SK-N-SH treated with all-trans-retinoic acid at 6 μM for 48 hours (cell line): ENCODE results near the gene BRD3.
"Not testable (repeated sequence)": the region's sequence is repeated elsewhere in the genome, so short reads cannot be mapped to it uniquely, and the experiment has no call there.

Experiments
- ATAC-seq: fragments of 200-7000 bp; cut with Tn5 transposase; 3 replicates; pipeline ENCODE4 v1.9.1; 2020; ENCODE audit warnings: mild to moderate bottlenecking, moderate library complexity
- ARNTL ChIP-seq: fragments of 450-650 bp; formaldehyde crosslinking; IDR thresholded peaks from 2 replicates; pipeline ENCODE4 v1.5.0; 2020; ENCODE audit warnings: low read depth, mild to moderate bottlenecking, moderate library complexity, borderline replicate concordance
- BACH2 ChIP-seq: fragments of 250-450 bp; sonication (Bioruptor Pico); IDR thresholded peaks from 2 replicates; pipeline ENCODE4 v1.9.0; 2021; ENCODE audit warnings: mild to moderate bottlenecking, borderline replicate concordance
- CSDC2 ChIP-seq: fragments of 250-450 bp; sonication (Bioruptor Pico); IDR thresholded peaks from 2 replicates; pipeline ENCODE4 v1.5.0; 2020; ENCODE audit warnings: mild to moderate bottlenecking, moderate library complexity
- ESRRG ChIP-seq: fragments of 250-450 bp; sonication (Bioruptor Pico); IDR thresholded peaks from 2 replicates; pipeline ENCODE4 v1.6.1; 2021; ENCODE audit warnings: mild to moderate bottlenecking
- GLIS3 ChIP-seq: fragments of 250-450 bp; sonication (Bioruptor Pico); IDR thresholded peaks from 2 replicates; pipeline ENCODE4 v1.5.0; 2020; ENCODE audit warnings: mild to moderate bottlenecking, moderate library complexity
- ISL1 ChIP-seq: fragments of 250-450 bp; sonication (Bioruptor Pico); IDR thresholded peaks from 2 replicates; pipeline ENCODE4 v2.1.2; 2022; ENCODE audit warnings: mild to moderate bottlenecking, moderate library complexity
- OSR1 ChIP-seq: fragments of 250-450 bp; sonication (Bioruptor Pico); IDR thresholded peaks from 2 replicates; pipeline ENCODE4 v1.8.0; 2022; ENCODE audit warnings: moderate library complexity, mild to moderate bottlenecking, inconsistent platforms
- RARB ChIP-seq: fragments of 250-450 bp; sonication (Bioruptor Pico); IDR thresholded peaks from 2 replicates; pipeline ENCODE4 v1.8.0; 2021; ENCODE audit warnings: mild to moderate bottlenecking, moderate library complexity
- TCF4 ChIP-seq: fragments of 250-450 bp; sonication (Bioruptor Pico); IDR thresholded peaks from 2 replicates; pipeline ENCODE4 v1.8.0; 2021; ENCODE audit warnings: mild to moderate bottlenecking, moderate library complexity, borderline replicate concordance
- TOX ChIP-seq: fragments of 250-450 bp; sonication (Bioruptor Pico); IDR thresholded peaks from 2 replicates; pipeline ENCODE4 v1.8.0; 2021; ENCODE audit warnings: mild to moderate bottlenecking, moderate library complexity, borderline replicate concordance
- ZC3H10 ChIP-seq: fragments of 250-450 bp; sonication (Bioruptor Pico); IDR thresholded peaks from 2 replicates; pipeline ENCODE4 v1.5.1; 2021; ENCODE audit warnings: mild to moderate bottlenecking, moderate library complexity
- ZFP3 ChIP-seq: fragments of 250-450 bp; sonication (Bioruptor Pico); IDR thresholded peaks from 2 replicates; pipeline ENCODE4 v1.5.0; 2020; ENCODE audit warnings: mild to moderate bottlenecking, moderate library complexity
- ZFP30 ChIP-seq: fragments of 450-650 bp; formaldehyde crosslinking; IDR thresholded peaks from 2 replicates; pipeline ENCODE4 v1.5.0; 2022; ENCODE audit warnings: mild to moderate bottlenecking, moderate library complexity
- ZNF565 ChIP-seq: fragments of 450-650 bp; formaldehyde crosslinking; conservative IDR thresholded peaks from 2 replicates; pipeline ENCODE4 v1.5.0; 2020; ENCODE audit warnings: low read depth, mild to moderate bottlenecking, moderate library complexity
- ZNF70 ChIP-seq: fragments of 450-650 bp; formaldehyde crosslinking; IDR thresholded peaks from 2 replicates; pipeline ENCODE4 v1.5.0; 2020; ENCODE audit warnings: mild to moderate bottlenecking, moderate library complexity
- ZNF8 ChIP-seq: fragments of 450-650 bp; formaldehyde crosslinking; IDR thresholded peaks from 2 replicates; pipeline ENCODE4 v1.5.0; 2020; ENCODE audit warnings: mild to moderate bottlenecking, moderate library complexity
- TF ChIP-seq, protein P1 (sequence below): fragments of 250-450 bp; sonication (Bioruptor Pico); IDR thresholded peaks from 2 replicates; pipeline ENCODE4 v1.5.0; 2020; ENCODE audit warnings: mild to moderate bottlenecking, moderate library complexity
- TF ChIP-seq, protein P2 (sequence below): fragments of 250-450 bp; sonication (Bioruptor Pico); IDR thresholded peaks from 2 replicates; pipeline ENCODE4 v1.8.0; 2020; ENCODE audit warnings: mild to moderate bottlenecking, moderate library complexity, borderline replicate concordance
- TF ChIP-seq, protein P3 (sequence below): fragments of 250-450 bp; sonication (Bioruptor Pico); IDR thresholded peaks from 2 replicates; pipeline ENCODE4 v1.5.1; 2021; ENCODE audit warnings: mild to moderate bottlenecking, moderate library complexity
- TF ChIP-seq, protein P4 (sequence below): fragments of 250-450 bp; sonication (Bioruptor Pico); IDR thresholded peaks from 2 replicates; pipeline ENCODE4 v1.8.0; 2021; ENCODE audit warnings: low read depth, mild to moderate bottlenecking, moderate library complexity, borderline replicate concordance

Gene BRD3

DNA sequence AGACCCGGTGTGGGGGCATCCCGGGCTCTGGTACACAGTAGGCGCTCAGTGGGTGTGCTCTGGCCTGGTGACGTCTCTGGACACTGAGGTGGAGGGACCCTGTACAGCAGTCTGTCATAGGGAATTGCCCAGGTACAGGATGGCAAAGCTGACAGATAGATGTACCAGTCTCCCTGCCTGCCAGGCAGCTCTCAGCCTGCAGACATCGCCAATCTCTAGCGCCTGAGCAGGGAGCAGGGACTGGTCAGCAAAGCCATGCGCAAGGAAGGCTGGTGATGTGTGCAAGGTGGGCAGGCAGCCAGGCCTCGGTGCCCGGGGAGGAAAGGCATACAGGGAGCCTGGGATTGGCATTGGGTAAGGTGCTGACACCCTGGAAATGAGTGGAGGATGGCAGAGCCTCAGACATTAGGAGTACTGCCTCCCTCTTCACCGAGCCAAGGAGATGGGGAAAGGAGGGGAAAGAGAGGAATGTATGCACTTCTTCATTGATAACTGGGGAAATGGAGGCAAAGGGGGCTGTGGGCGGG is 33.9 kb upstream of the BRD3 start (continued):
- TF ChIP-seq, protein P1, sequence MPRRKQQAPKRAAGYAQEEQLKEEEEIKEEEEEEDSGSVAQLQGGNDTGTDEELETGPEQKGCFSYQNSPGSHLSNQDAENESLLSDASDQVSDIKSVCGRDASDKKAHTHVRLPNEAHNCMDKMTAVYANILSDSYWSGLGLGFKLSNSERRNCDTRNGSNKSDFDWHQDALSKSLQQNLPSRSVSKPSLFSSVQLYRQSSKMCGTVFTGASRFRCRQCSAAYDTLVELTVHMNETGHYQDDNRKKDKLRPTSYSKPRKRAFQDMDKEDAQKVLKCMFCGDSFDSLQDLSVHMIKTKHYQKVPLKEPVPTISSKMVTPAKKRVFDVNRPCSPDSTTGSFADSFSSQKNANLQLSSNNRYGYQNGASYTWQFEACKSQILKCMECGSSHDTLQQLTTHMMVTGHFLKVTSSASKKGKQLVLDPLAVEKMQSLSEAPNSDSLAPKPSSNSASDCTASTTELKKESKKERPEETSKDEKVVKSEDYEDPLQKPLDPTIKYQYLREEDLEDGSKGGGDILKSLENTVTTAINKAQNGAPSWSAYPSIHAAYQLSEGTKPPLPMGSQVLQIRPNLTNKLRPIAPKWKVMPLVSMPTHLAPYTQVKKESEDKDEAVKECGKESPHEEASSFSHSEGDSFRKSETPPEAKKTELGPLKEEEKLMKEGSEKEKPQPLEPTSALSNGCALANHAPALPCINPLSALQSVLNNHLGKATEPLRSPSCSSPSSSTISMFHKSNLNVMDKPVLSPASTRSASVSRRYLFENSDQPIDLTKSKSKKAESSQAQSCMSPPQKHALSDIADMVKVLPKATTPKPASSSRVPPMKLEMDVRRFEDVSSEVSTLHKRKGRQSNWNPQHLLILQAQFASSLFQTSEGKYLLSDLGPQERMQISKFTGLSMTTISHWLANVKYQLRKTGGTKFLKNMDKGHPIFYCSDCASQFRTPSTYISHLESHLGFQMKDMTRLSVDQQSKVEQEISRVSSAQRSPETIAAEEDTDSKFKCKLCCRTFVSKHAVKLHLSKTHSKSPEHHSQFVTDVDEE (CRISPR knock-in tag) = no peak
- no peak for TF ChIP-seq ISL1 (CRISPR knock-in tag)
- TF ChIP-seq, all 23 proteins: peak for 0

DNA sequence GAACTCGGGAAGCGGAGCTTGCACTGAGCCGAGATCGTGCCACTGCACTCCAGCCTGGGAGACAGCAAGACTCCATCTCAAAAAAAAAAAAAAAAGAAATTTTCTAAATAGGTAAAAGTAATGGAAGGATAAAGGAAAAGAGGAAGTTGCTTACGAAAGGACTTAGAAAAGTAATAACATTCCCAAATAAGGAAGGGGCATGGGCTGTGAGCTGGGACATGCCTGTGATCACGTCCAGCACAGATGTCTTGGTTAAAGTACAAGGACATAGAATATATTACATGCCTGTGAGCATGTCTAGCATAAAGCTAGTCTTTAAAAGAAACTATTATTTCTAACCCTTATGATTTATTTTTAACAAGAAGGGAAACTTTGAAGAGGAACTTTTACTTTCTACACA is 33.3 kb upstream of the BRD3 start:
- ATAC-seq = not testable (repeated sequence)

DNA sequence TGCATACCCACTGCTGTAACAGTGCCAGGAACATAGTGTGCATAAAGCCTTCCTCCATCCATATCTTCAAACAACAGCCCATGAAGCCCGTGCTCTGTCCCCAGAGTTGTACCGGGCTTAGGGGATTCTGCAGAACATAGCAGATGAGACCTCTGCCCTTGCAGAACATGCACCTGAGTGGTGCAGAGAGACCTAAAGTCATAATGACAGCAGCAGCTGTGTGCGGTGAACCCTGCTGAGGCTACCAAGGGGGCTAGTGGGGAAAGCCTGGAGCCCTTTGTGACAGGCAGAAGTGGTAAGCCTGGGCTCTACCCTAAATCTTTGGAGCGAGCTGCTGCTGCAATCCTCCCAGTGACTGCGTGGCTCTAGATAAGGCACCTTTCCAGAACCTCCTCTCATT is 32.2 kb upstream of the BRD3 start:
- ATAC-seq = no peak
- TF ChIP-seq RARB (CRISPR knock-in tag) (no peak), ESRRG (CRISPR knock-in tag) (no peak), ZFP3 (CRISPR knock-in tag) (no peak), ZNF8 (no peak), BACH2 (CRISPR knock-in tag) (no peak), OSR1 (CRISPR knock-in tag) (no peak), ZC3H10 (no peak), TOX (CRISPR knock-in tag) (no peak), ZFP30 (CRISPR knock-in tag) (no peak), GLIS3 (CRISPR knock-in tag) (no peak)
- TF ChIP-seq, protein P2, sequence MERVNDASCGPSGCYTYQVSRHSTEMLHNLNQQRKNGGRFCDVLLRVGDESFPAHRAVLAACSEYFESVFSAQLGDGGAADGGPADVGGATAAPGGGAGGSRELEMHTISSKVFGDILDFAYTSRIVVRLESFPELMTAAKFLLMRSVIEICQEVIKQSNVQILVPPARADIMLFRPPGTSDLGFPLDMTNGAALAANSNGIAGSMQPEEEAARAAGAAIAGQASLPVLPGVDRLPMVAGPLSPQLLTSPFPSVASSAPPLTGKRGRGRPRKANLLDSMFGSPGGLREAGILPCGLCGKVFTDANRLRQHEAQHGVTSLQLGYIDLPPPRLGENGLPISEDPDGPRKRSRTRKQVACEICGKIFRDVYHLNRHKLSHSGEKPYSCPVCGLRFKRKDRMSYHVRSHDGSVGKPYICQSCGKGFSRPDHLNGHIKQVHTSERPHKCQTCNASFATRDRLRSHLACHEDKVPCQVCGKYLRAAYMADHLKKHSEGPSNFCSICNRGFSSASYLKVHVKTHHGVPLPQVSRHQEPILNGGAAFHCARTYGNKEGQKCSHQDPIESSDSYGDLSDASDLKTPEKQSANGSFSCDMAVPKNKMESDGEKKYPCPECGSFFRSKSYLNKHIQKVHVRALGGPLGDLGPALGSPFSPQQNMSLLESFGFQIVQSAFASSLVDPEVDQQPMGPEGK (CRISPR knock-in tag) = no peak
- TF ChIP-seq, protein P1 (CRISPR knock-in tag) = no peak
- TF ChIP-seq, protein P3, sequence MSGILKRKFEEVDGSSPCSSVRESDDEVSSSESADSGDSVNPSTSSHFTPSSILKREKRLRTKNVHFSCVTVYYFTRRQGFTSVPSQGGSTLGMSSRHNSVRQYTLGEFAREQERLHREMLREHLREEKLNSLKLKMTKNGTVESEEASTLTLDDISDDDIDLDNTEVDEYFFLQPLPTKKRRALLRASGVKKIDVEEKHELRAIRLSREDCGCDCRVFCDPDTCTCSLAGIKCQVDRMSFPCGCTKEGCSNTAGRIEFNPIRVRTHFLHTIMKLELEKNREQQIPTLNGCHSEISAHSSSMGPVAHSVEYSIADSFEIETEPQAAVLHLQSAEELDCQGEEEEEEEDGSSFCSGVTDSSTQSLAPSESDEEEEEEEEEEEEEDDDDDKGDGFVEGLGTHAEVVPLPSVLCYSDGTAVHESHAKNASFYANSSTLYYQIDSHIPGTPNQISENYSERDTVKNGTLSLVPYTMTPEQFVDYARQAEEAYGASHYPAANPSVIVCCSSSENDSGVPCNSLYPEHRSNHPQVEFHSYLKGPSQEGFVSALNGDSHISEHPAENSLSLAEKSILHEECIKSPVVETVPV (CRISPR knock-in tag) = no peak

DNA sequence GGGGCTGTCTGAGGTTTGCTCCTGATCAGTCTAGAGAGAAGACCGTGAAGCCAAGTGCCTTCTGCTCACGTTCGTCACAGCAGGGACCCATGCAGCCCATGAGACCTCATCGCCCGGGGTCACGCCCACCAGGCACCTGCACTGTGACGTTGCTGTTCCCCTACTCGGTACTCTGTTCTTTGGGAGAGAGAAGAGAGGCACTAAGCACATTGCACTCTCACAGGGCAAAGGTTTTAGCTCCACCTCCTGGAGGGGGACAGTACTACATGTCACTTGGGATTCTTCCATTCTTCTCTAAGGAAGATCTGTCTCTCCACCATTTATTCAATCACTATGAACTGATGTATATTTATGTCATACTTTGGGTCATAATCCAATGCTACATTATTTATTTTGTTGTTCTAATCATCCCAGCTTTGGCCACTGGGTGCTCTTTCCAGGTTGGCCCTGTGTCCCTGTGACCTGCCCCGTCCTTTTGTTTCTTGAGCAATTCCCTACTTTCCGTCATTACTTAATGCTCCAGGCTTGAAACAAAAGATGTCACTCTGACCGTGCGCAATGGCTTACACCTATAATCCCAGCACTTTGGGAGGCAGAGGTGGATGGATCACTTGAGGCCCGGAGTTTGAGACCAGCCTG is 31.4 kb upstream of the BRD3 start:
- TF ChIP-seq OSR1 (CRISPR knock-in tag) (no peak), RARB (CRISPR knock-in tag) (no peak), ZNF565 (CRISPR knock-in tag) (no peak), ARNTL (CRISPR knock-in tag) (no peak), ESRRG (CRISPR knock-in tag) (no peak), ZNF8 (no peak), GLIS3 (CRISPR knock-in tag) (no peak), CSDC2 (CRISPR knock-in tag) (no peak), TCF4 (no peak), ZNF70 (CRISPR knock-in tag) (no peak)
- TF ChIP-seq, protein P4, sequence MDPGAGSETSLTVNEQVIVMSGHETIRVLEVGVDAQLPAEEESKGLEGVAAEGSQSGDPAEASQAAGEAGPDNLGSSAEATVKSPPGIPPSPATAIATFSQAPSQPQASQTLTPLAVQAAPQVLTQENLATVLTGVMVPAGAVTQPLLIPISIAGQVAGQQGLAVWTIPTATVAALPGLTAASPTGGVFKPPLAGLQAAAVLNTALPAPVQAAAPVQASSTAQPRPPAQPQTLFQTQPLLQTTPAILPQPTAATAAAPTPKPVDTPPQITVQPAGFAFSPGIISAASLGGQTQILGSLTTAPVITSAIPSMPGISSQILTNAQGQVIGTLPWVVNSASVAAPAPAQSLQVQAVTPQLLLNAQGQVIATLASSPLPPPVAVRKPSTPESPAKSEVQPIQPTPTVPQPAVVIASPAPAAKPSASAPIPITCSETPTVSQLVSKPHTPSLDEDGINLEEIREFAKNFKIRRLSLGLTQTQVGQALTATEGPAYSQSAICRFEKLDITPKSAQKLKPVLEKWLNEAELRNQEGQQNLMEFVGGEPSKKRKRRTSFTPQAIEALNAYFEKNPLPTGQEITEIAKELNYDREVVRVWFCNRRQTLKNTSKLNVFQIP (CRISPR knock-in tag) = no peak
- TF ChIP-seq, protein P2 (CRISPR knock-in tag) = no peak
- TF ChIP-seq, all 23 proteins: peak for 0
- peak; percentile 61; the same call in 2 of the 3 replicates for ATAC-seq
